HEK293T (cell line): ENCODE data around the gene PUDP.
"Not testable (repeated sequence)": the region's sequence is repeated elsewhere in the genome, so short reads cannot be mapped to it uniquely, and the experiment has no call there.

ENCODE experiments used
- BHLHE40 ChIP-seq: fragments of 450-650 bp; IDR thresholded peaks from 2 replicates; pipeline ENCODE4 v1.6.1; 2016; ENCODE audit warnings: mild to moderate bottlenecking, moderate library complexity, borderline replicate concordance
- FOXM1 ChIP-seq: fragments of 450-650 bp; IDR thresholded peaks from 2 replicates; pipeline ENCODE4 v1.6.1; 2017; ENCODE audit warnings: mild to moderate bottlenecking, borderline replicate concordance
- L3MBTL2 ChIP-seq: fragments of 450-650 bp; conservative IDR thresholded peaks from 2 replicates; pipeline ENCODE4 v1.6.1; 2016; ENCODE audit warnings: mild to moderate bottlenecking
- SP1 ChIP-seq: fragments of 450-650 bp; IDR thresholded peaks from 2 replicates; pipeline ENCODE4 v1.6.1; 2017
- ZNF384 ChIP-seq: fragments of 450-650 bp; IDR thresholded peaks from 2 replicates; pipeline ENCODE4 v1.6.1; 2016
- TF ChIP-seq, protein P1 (sequence below): fragments of 450-650 bp; IDR thresholded peaks from 2 replicates; pipeline ENCODE4 v1.6.1; 2016

- TF ChIP-seq BHLHE40, ZNF384, L3MBTL2, SP1, FOXM1: not testable (repeated sequence)
- TF ChIP-seq, protein P1, sequence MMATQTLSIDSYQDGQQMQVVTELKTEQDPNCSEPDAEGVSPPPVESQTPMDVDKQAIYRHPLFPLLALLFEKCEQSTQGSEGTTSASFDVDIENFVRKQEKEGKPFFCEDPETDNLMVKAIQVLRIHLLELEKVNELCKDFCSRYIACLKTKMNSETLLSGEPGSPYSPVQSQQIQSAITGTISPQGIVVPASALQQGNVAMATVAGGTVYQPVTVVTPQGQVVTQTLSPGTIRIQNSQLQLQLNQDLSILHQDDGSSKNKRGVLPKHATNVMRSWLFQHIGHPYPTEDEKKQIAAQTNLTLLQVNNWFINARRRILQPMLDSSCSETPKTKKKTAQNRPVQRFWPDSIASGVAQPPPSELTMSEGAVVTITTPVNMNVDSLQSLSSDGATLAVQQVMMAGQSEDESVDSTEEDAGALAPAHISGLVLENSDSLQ = not testable (repeated sequence)
Measured at GRCh38 chrX:7010897-7011296, 137.1 kb downstream of the PUDP start.
